HG02938 (cell line): ENCODE results near the gene ZNF394.
A peak's percentile ranks its signal among the peaks of the same experiment; 100 is the strongest.

Source experiments
- ATAC-seq: cut with Tn5 transposase; IDR thresholded peaks from one replicate; pipeline ENCODE4 v1.9.1; 2021; ENCODE audit warnings: mild to moderate bottlenecking, moderate library complexity; ENCODE audit not compliant: unreplicated experiment

Gene ZNF394

GRCh38 chr7:99497766-99498545, 2.1 kb downstream of the ZNF394 start:
- no peak for ATAC-seq

- no peak for ATAC-seq
Observed at GRCh38 chr7:99493823-99494222, 6.3 kb downstream of the ZNF394 start.

- no peak for ATAC-seq
Observed at GRCh38 chr7:99490878-99491277, 9.2 kb downstream of the ZNF394 start.

GRCh38 chr7:99489235-99489634, 10.8 kb downstream of the ZNF394 start:
- no peak for ATAC-seq

GRCh38 chr7:99485094-99485493, 15.0 kb downstream of the ZNF394 start:
- ATAC-seq = no peak

GRCh38 chr7:99478464-99479440, 21.3 kb downstream of the ZNF394 start:
- ATAC-seq = no peak

- no peak for ATAC-seq
Observed at GRCh38 chr7:99476107-99476506, 24.0 kb downstream of the ZNF394 start.

- no peak for ATAC-seq
Observed at GRCh38 chr7:99473315-99473596, 26.8 kb downstream of the ZNF394 start.

GRCh38 chr7:99472561-99473314, 27.3 kb downstream of the ZNF394 start, which contains the start of gene ZNF789:
Gene ZNF789, plus strand, starts transcription at chr7:99472890. Its CDS starts 3,567 bp downstream, at chr7:99476457.
- peak; percentile 89 for ATAC-seq

- no peak for ATAC-seq
Observed at GRCh38 chr7:99469381-99470065, 30.6 kb downstream of the ZNF394 start.

GRCh38 chr7:99468336-99468918, 31.7 kb downstream of the ZNF394 start:
- no peak for ATAC-seq

GRCh38 chr7:99465421-99465768, 34.7 kb downstream of the ZNF394 start:
- no peak for ATAC-seq

- ATAC-seq = no peak
Observed at GRCh38 chr7:99461221-99461620, 38.9 kb downstream of the ZNF394 start.

- no peak for ATAC-seq
Observed at GRCh38 chr7:99460651-99461050, 39.4 kb downstream of the ZNF394 start.

GRCh38 chr7:99459087-99459486, 41.0 kb downstream of the ZNF394 start:
- no peak for ATAC-seq

- ATAC-seq = no peak
Observed at GRCh38 chr7:99457650-99458493, 42.2 kb downstream of the ZNF394 start.

GRCh38 chr7:99457050-99457649, 42.9 kb downstream of the ZNF394 start:
- no peak for ATAC-seq

- ATAC-seq = no peak
Observed at GRCh38 chr7:99456288-99456687, 43.8 kb downstream of the ZNF394 start.

- ATAC-seq = no peak
Observed at GRCh38 chr7:99455874-99456273, 44.2 kb downstream of the ZNF394 start.
